Stimulated activated naive CD8-positive, alpha-beta T cell treated with anti-CD3 and anti-CD28 coated beads, Interleukin-15, Interleukin-2, amounts not matched to agents 100 U/mL and 50 U/mL, for 24 hours (primary cell): ENCODE results near the gene HOXB7.

Source experiments
- ATAC-seq: fragments of 150-1000 bp; cut with Tn5 transposase; one replicate; pipeline ENCODE4 v1.10.0; 2021
- DNase-seq: peaks from one replicate; pipeline ENCODE4 v3.0.0; 2021

Gene HOXB7

GRCh38 chr17:48609033-48609432, 1.8 kb downstream of the HOXB7 start:
- no peak for ATAC-seq
- DNase-seq: no peak

GRCh38 chr17:48608494-48608834, 2.4 kb downstream of the HOXB7 start:
- no peak for DNase-seq
- no peak for ATAC-seq

GRCh38 chr17:48606892-48607614, 3.8 kb downstream of the HOXB7 start:
- no peak for DNase-seq
- no peak for ATAC-seq

GRCh38 chr17:48605991-48606891, 4.6 kb downstream of the HOXB7 start:
- DNase-seq (no peak), ATAC-seq (no peak)

GRCh38 chr17:48605409-48605919, 5.4 kb downstream of the HOXB7 start:
- no peak for DNase-seq
- ATAC-seq: no peak

GRCh38 chr17:48604770-48605329, 6.0 kb downstream of the HOXB7 start, which contains the start of gene HOXB6:
Gene HOXB6, minus strand, starts transcription at chr17:48604986. Its CDS starts 6,836 bp downstream, at chr17:48598150.
- no peak for DNase-seq
- no peak for ATAC-seq

- no peak for ATAC-seq
Measured at GRCh38 chr17:48603959-48604769, 6.7 kb downstream of the HOXB7 start.

GRCh38 chr17:48601539-48602425, 9.0 kb downstream of the HOXB7 start:
- ATAC-seq (no peak), DNase-seq (no peak)

More at GRCh38 chr17:48603959-48604769, 6.7 kb downstream of the HOXB7 start:
- no peak for DNase-seq

GRCh38 chr17:48601207-48601538, 9.6 kb downstream of the HOXB7 start:
- DNase-seq (no peak), ATAC-seq (no peak)

GRCh38 chr17:48600244-48601098, 10.3 kb downstream of the HOXB7 start:
- no peak for ATAC-seq
- no peak for DNase-seq

GRCh38 chr17:48599354-48599753, 11.5 kb downstream of the HOXB7 start:
- no peak for ATAC-seq

GRCh38 chr17:48598736-48599135, 12.1 kb downstream of the HOXB7 start:
- ATAC-seq (no peak), DNase-seq (no peak)

More at GRCh38 chr17:48599354-48599753, 11.5 kb downstream of the HOXB7 start:
- no peak for DNase-seq

- peak; percentile 8 for ATAC-seq
Measured at GRCh38 chr17:48597778-48598631, 12.8 kb downstream of the HOXB7 start.

GRCh38 chr17:48597528-48597777, 13.4 kb downstream of the HOXB7 start:
- ATAC-seq: no peak
- DNase-seq: no peak

More at GRCh38 chr17:48597778-48598631, 12.8 kb downstream of the HOXB7 start:
- DNase-seq: peak; percentile 43

GRCh38 chr17:48596735-48597527, 13.9 kb downstream of the HOXB7 start:
- peak; percentile 12 for ATAC-seq
- no peak for DNase-seq

- ATAC-seq (peak; percentile 29), DNase-seq (peak; percentile 43)
Measured at GRCh38 chr17:48596000-48596734, 14.7 kb downstream of the HOXB7 start.

GRCh38 chr17:48595278-48595999, 15.4 kb downstream of the HOXB7 start:
- no peak for ATAC-seq
- no peak for DNase-seq
